Uterus (tissue), 4 donors: ENCODE results near the gene AMN. TPM values are rescaled to one million over a fixed set of nuclear protein-coding genes. Genes with fewer than 3 reads are reported as not detected.
A peak's percentile ranks its signal among the peaks of the same experiment; 100 is the strongest.

Source experiments
- DNase-seq, 2 donors: peaks; one replicate each; pipeline ENCODE4 v3.0.0-alpha.2; 2019 to 2020
- H3K27ac ChIP-seq, 2 donors: fragments of 200-600 bp; sonication (generic); 1 replicate in 1 of 2; 2 replicates in 1 of 2; pipeline ENCODE4 v1.5.1; 2016 to 2018
- H3K27me3 ChIP-seq, 2 donors: fragments of 200-600 bp; sonication (generic); one replicate each; pipeline ENCODE4 v1.5.1; 2018 to 2019; ENCODE audit warnings: control low read depth in 1 of 2
- H3K36me3 ChIP-seq, 2 donors: fragments of 200-600 bp; sonication (generic); one replicate each; pipeline ENCODE4 v1.5.1; 2019; ENCODE audit warnings: control low read depth in 1 of 2
- H3K4me1 ChIP-seq, 2 donors: fragments of 200-600 bp; sonication (generic); one replicate each; pipeline ENCODE4 v1.5.1; 2018 to 2019; ENCODE audit warnings: control low read depth in 1 of 2
- H3K4me3 ChIP-seq, 2 donors: fragments of 200-600 bp; sonication (generic); 1 replicate in 1 of 2; 2 replicates in 1 of 2; pipeline ENCODE4 v1.5.1; 2018 to 2019; ENCODE audit warnings: mild to moderate bottlenecking in 1 of 2
- H3K9me3 ChIP-seq, 2 donors: fragments of 200-600 bp; sonication (generic); one replicate each; pipeline ENCODE4 v1.5.1; 2019; ENCODE audit warnings: control low read depth in 1 of 2
- POLR2A ChIP-seq, 2 donors: fragments of 450-650 bp; IDR thresholded peaks; one replicate each; pipeline ENCODE4 v1.6.1; 2016; ENCODE audit warnings: antibody characterized with exemption in 2 of 2, mild to moderate bottlenecking in 1 of 2, moderate library complexity in 1 of 2
- intact Hi-C: fragments of 100-400 bp; cut with DNase I; formaldehyde crosslinking; loops from one replicate; pipeline ENCODE4 v1.15.1; 2023; ENCODE audit warnings: low total_unique reads
- total RNA-seq, 4 donors: library from RNA; depleted of rRNA in 3 of 4; stranded (reverse); fragments of >200 nt in 3 of 4; gene quantifications; one replicate each; pipeline versions ENCODE4 v1.1.0 to v1.2.4, GENCODE V29; 2014 to 2023
- TF ChIP-seq, protein P1 (sequence below), 4 experiments: fragments of 200-600 bp in 2 of 4; fragments of 450-650 bp in 2 of 4; sonication (generic) in 2 of 4; IDR thresholded peaks; one replicate each; pipeline ENCODE4 v1.5.1; 2016 to 2019; ENCODE audit warnings: antibody characterized with exemption in 4 of 4, mild to moderate bottlenecking in 2 of 4, moderate library complexity in 1 of 4
- donor health status: DM: yes; HTN: yes; CAD: no.

The AMN gene
- total RNA-seq, 4 donors from 2014 or later, result 0.69 to 2.9 TPM; not detected in 2

GRCh38 chr14:102930138-102930752 lies 7.8 kb downstream of the AMN start:
- Histone ChIP-seq H3K27ac (no peak overlapping the region), H3K4me3 (peak overlapping the region in 1 of 2 donors; percentile 33), H3K36me3 (no peaks in the 10 kb centered on the region), H3K27me3 (peaks cover 9 to 30% of the 10 kb centered on the region in 2 donors), H3K9me3 (no peaks in the 10 kb centered on the region), H3K4me1 (peaks cover 7 to 27% of the 10 kb centered on the region in 2 donors)
- no peak for TF ChIP-seq POLR2A (IDR thresholded peaks at IDR 0.05)
- TF ChIP-seq, protein P1, sequence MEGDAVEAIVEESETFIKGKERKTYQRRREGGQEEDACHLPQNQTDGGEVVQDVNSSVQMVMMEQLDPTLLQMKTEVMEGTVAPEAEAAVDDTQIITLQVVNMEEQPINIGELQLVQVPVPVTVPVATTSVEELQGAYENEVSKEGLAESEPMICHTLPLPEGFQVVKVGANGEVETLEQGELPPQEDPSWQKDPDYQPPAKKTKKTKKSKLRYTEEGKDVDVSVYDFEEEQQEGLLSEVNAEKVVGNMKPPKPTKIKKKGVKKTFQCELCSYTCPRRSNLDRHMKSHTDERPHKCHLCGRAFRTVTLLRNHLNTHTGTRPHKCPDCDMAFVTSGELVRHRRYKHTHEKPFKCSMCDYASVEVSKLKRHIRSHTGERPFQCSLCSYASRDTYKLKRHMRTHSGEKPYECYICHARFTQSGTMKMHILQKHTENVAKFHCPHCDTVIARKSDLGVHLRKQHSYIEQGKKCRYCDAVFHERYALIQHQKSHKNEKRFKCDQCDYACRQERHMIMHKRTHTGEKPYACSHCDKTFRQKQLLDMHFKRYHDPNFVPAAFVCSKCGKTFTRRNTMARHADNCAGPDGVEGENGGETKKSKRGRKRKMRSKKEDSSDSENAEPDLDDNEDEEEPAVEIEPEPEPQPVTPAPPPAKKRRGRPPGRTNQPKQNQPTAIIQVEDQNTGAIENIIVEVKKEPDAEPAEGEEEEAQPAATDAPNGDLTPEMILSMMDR (IDR thresholded peaks at IDR 0.05), result no peak
- intact Hi-C loops, result no loop called here
- DNase-seq, result no peak

- peaks cover 7 to 27% of the 10 kb centered on the region in 2 donors for H3K4me1 ChIP-seq
- intact Hi-C loops, result no loop called here
- no peak overlapping the region for H3K27ac ChIP-seq
- peaks cover 9 to 30% of the 10 kb centered on the region in 2 donors for H3K27me3 ChIP-seq
- no peaks in the 10 kb centered on the region for H3K9me3 ChIP-seq
- H3K36me3 ChIP-seq, result no peaks in the 10 kb centered on the region
- no peak for DNase-seq
- no peak overlapping the region for H3K4me3 ChIP-seq
- no peak for TF ChIP-seq POLR2A (IDR thresholded peaks at IDR 0.05)
- TF ChIP-seq, protein P1 (IDR thresholded peaks at IDR 0.05), result no peak
These were observed 8.5 kb downstream of the AMN start for GRCh38 chr14:102930753-102931579.

DNA sequence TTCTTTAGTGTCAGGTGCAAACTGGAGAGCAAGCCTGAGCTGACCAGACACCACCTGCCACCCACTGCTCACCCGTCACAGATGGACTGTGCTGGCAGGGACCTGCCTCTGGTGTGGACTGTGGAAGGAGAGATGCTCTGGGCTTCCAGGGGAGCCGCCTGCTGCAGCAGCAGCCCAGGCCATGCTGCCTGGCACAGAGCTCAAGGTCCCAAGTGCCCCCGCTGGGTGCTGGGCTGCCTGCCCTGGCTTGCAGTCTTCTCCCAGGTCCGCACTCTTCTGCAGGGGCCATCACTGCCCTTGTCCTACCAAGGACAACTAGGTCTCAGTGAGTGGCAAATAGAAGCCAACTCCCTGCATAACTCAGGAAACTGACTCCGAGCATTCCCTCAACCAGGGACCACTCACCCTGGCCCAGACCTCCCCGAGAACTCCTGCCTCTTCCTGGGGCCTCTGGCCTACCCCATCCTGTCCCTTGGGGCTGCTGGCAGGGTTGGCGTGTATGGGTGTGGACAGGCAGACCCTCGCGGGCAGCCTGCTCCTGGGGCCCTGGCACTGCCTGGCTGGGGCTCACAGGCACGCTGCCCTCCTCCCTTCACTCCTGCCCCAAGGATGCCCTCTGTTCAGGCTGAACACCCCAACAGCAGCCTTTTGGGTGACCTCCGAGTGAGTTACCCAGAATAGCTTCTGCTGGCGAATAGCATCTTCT lies 9.3 kb downstream of the AMN start:
- no peaks in the 10 kb centered on the region for H3K9me3 ChIP-seq
- no peak overlapping the region for H3K27ac ChIP-seq
- H3K27me3 ChIP-seq, result peaks cover 9 to 30% of the 10 kb centered on the region in 2 donors
- no peak for DNase-seq
- H3K36me3 ChIP-seq, result no peaks in the 10 kb centered on the region
- TF ChIP-seq, protein P1 (IDR thresholded peaks at IDR 0.05), result no peak
- TF ChIP-seq POLR2A (IDR thresholded peaks at IDR 0.05), result no peak
- peaks cover 7 to 27% of the 10 kb centered on the region in 2 donors for H3K4me1 ChIP-seq
- no peak overlapping the region for H3K4me3 ChIP-seq
- intact Hi-C loops, result no loop called here

DNA sequence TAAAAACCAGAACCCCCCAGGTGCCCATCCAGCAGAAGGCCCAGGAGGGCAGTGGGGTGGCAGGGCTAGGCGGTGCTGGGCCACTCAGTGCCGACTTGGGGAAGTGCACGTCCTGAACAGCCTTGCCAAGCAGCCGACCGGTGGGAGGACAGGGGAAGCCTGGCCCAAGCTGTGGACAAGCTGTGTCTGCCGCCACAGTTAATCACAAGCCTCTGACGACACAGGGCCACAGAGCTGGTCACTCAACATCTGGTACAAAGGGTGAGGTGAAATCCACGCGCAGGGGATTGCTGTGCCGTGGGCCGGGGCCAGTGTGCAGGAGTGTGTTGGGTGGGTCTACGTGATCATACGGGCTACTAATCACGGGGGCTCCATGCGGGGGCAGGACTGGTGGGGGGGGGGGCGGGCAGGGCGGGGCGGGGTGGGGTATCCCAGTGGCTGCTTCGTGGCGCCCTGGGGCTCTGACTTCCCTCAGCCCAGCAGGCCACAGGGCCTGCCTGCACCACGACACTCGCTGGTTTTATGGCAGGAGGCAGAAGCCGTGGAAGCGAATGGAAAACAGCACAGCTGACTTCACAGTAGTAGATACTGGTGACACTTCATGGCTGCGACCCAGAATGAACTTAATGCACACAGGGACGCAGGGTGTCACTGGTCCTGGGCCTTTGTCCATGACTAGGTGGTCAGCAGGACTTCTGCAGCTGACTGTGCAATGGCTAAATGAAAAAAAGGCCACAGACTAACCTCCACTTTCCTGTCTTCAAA lies 10.2 kb downstream of the AMN start:
- Histone ChIP-seq H3K27me3 (peaks cover 9 to 30% of the 10 kb centered on the region in 2 donors), H3K4me3 (no peak overlapping the region), H3K36me3 (no peaks in the 10 kb centered on the region), H3K9me3 (no peaks in the 10 kb centered on the region), H3K27ac (no peak overlapping the region), H3K4me1 (peaks cover 7 to 27% of the 10 kb centered on the region in 2 donors)
- TF ChIP-seq, protein P1 (IDR thresholded peaks at IDR 0.05), result no peak
- no peak for TF ChIP-seq POLR2A (IDR thresholded peaks at IDR 0.05)
- intact Hi-C loops, result no loop called here
- no peak for DNase-seq
